Tibial artery (tissue), 4 donors: ENCODE measurements around the gene NISCH.
A peak's percentile ranks its signal among the peaks of the same experiment; 100 is the strongest.

Experiments used
- DNase-seq, 2 donors: peaks; one replicate each; pipeline ENCODE4 v3.0.0-alpha.2; 2019
- H3K27ac ChIP-seq, 2 donors: fragments of 200-600 bp; sonication (generic) in 1 of 2; 1 replicate in 1 of 2; 2 replicates in 1 of 2; pipeline ENCODE4 v1.5.1; 2018 to 2019; ENCODE audit warnings: mild to moderate bottlenecking in 1 of 2
- H3K27me3 ChIP-seq, 2 donors: fragments of 200-600 bp; sonication (generic) in 1 of 2; one replicate each; pipeline versions ENCODE4 v1.5.1 to v1.6.0; 2016 to 2019
- H3K36me3 ChIP-seq, 3 donors: fragments of 200-600 bp; sonication (generic) in 2 of 3; one replicate each; pipeline ENCODE4 v1.5.1; 2016 to 2019; ENCODE audit warnings: mild to moderate bottlenecking in 2 of 3
- H3K4me1 ChIP-seq, 4 donors: fragments of 200-600 bp; sonication (generic) in 2 of 4; 1 replicate in 3 of 4; 2 replicates in 1 of 4; pipeline ENCODE4 v1.5.1; 2016 to 2019
- H3K4me3 ChIP-seq, 2 donors: fragments of 200-600 bp; sonication (generic) in 1 of 2; 1 replicate in 1 of 2; 2 replicates in 1 of 2; pipeline ENCODE4 v1.5.1; 2018 to 2019; ENCODE audit warnings: mild to moderate bottlenecking in 2 of 2
- H3K9me3 ChIP-seq, 3 donors: fragments of 200-600 bp; sonication (generic) in 1 of 3; one replicate each; pipeline ENCODE4 v1.5.1; 2016 to 2019
- intact Hi-C: fragments of 100-400 bp; cut with DNase I; formaldehyde crosslinking; loops from one replicate; pipeline ENCODE4 v1.15.0; 2023; ENCODE audit warnings: low total_unique reads
- TF ChIP-seq, protein P1 (sequence below), 2 experiments: fragments of 200-600 bp in 1 of 2; fragments of 450-650 bp in 1 of 2; IDR thresholded peaks; one replicate each; pipeline ENCODE4 v1.5.1; 2017 to 2019; ENCODE audit warnings: antibody characterized with exemption in 2 of 2, mild to moderate bottlenecking in 1 of 2, moderate library complexity in 1 of 2

The NISCH gene

DNA sequence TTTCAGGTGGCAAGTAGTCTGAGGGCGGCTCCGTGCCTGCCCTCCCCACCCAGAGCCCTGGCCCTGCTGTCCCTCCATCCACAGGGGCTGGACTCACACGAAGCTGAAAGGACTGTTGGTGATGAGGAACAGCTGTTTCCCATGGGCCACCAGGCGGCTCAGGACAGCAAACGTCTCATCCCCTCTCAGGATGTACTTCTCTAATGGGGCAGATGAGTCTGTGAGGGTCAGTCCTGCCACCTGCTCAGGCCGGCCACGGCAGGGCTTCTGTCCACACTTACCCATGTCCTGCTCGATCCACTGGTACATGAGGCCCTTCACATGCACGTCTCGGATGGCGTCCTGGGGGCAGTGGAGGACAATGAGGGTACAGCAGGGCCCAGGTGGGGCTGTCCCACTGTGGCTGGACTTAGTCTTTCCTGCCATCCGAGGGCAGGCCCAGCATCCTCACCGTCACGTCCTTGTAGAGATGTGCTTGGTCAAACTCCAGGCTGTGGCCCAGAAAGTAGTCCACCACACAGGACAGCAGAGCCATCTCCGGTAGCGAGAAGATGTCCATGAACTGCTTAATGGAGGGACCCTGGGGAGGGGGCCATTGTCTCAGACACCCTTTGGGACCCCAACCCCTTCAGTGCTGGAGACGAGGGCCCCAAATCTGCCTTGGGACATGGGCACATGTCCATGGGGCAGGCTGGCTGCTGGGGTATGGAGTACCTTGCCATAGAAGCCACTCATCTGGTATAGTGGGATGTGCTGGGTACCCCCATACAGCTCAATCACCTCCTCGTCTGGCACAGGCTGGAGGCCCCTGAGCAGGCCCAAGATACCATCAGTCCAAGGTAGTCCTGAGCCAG lies 72.6 kb downstream of the NISCH start:
- peak; percentile 19 to 62 for DNase-seq
- Histone ChIP-seq H3K27ac (peak overlapping the region in 1 of 2 donors; percentile 92), H3K9me3 (no peaks in the 10 kb centered on the region), H3K4me1 (peaks cover 0 to 74% (median 57%) of the 10 kb centered on the region in 4 donors), H3K27me3 (no peaks in the 10 kb centered on the region), H3K36me3 (peaks cover 0 to 34% (median 27%) of the 10 kb centered on the region in 3 donors), H3K4me3 (no peak overlapping the region)
- TF ChIP-seq, protein P1, sequence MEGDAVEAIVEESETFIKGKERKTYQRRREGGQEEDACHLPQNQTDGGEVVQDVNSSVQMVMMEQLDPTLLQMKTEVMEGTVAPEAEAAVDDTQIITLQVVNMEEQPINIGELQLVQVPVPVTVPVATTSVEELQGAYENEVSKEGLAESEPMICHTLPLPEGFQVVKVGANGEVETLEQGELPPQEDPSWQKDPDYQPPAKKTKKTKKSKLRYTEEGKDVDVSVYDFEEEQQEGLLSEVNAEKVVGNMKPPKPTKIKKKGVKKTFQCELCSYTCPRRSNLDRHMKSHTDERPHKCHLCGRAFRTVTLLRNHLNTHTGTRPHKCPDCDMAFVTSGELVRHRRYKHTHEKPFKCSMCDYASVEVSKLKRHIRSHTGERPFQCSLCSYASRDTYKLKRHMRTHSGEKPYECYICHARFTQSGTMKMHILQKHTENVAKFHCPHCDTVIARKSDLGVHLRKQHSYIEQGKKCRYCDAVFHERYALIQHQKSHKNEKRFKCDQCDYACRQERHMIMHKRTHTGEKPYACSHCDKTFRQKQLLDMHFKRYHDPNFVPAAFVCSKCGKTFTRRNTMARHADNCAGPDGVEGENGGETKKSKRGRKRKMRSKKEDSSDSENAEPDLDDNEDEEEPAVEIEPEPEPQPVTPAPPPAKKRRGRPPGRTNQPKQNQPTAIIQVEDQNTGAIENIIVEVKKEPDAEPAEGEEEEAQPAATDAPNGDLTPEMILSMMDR (IDR thresholded peaks at IDR 0.05): no peak
- intact Hi-C loops: no loop called here

- peak; percentile 19 to 60 for DNase-seq
- peak overlapping the region; percentile 58 to 79 for H3K27ac ChIP-seq
- no peaks in the 10 kb centered on the region for H3K27me3 ChIP-seq
- no peaks in the 10 kb centered on the region for H3K9me3 ChIP-seq
- no peak overlapping the region for H3K4me3 ChIP-seq
- intact Hi-C loops: no loop called here
- TF ChIP-seq, protein P1 (IDR thresholded peaks at IDR 0.05): no peak
- peaks cover 0 to 78% (median 61%) of the 10 kb centered on the region in 4 donors for H3K4me1 ChIP-seq
- peaks cover 0 to 29% (median 19%) of the 10 kb centered on the region in 3 donors for H3K36me3 ChIP-seq
Observed at GRCh38 chr3:52528586-52529375, 73.4 kb downstream of the NISCH start.

GRCh38 chr3:52529376-52530333 lies 74.3 kb downstream of the NISCH start:
- no peak overlapping the region for H3K4me3 ChIP-seq

GRCh38 chr3:52530918-52531826 lies 75.8 kb downstream of the NISCH start:
- Histone ChIP-seq H3K36me3 (peaks cover 0 to 23% (median 11%) of the 10 kb centered on the region in 3 donors), H3K9me3 (no peaks in the 10 kb centered on the region), H3K4me1 (peaks cover 0 to 75% (median 59%) of the 10 kb centered on the region in 4 donors), H3K27ac (peak overlapping the region; percentile 58 to 79), H3K4me3 (no peak overlapping the region), H3K27me3 (no peaks in the 10 kb centered on the region)
- intact Hi-C loops: loop anchor here (10.0 kb wide), 1 partner anchor 56 kb away; no protein-coding TSS in a partner anchor
- DNase-seq: peak in 1 of 2 donors; percentile 78
- TF ChIP-seq, protein P1 (IDR thresholded peaks at IDR 0.05): no peak

More at GRCh38 chr3:52529376-52530333, 74.3 kb downstream of the NISCH start:
- TF ChIP-seq, protein P1 (IDR thresholded peaks at IDR 0.05): no peak
- intact Hi-C loops: loop anchor here (10.0 kb wide), 1 partner anchor 55 kb away; no protein-coding TSS in a partner anchor
- DNase-seq: peak; percentile 60 to 84
- H3K27me3 ChIP-seq: no peaks in the 10 kb centered on the region
- H3K4me1 ChIP-seq: peaks cover 0 to 78% (median 63%) of the 10 kb centered on the region in 4 donors
- H3K9me3 ChIP-seq: no peaks in the 10 kb centered on the region
- H3K27ac ChIP-seq: peak overlapping the region; percentile 58 to 79
- peaks cover 0 to 23% (median 12%) of the 10 kb centered on the region in 3 donors for H3K36me3 ChIP-seq
